ENCODE data around the gene MIEF2. TPM values are rescaled to one million over a fixed set of nuclear protein-coding genes. Genes with fewer than 3 reads are reported as not detected.
"Not testable (repeated sequence)": the region's sequence is repeated elsewhere in the genome, so short reads cannot be mapped to it uniquely, and the experiment has no call there.

MIEF2 gene
- 10 to 100 TPM; 13.8 to 18.3 TPM for total RNA-seq
- long read RNA-seq, transcript MIEF2-201 (4 exons, 3,364 nt) = major isoform, 22 of 38 reads
- long read RNA-seq, partial matches to known transcripts = 4 of 38 reads
- long read RNA-seq, other reads (novel, unspliced or antisense) = 11 of 38 reads

- ATAC-seq (peak; percentile 80), DNase-seq (peak; percentile 96)
- intact Hi-C loops (cut with DNase I, micrococcal nuclease) = no loop called here
Measured at GRCh38 chr17:18260332-18261145, at the start of gene MIEF2. Gene MIEF2, plus strand, starts transcription at chr17:18260662. Its CDS starts 2,059 bp downstream, at chr17:18262721.

- DNase-seq = no peak
- intact Hi-C loops (cut with DNase I, micrococcal nuclease) = no loop called here
- no peak for ATAC-seq
Measured at GRCh38 chr17:18213666-18214270, 46.7 kb upstream of the MIEF2 start.

GRCh38 chr17:18216906-18217305, 43.6 kb upstream of the MIEF2 start:
- ATAC-seq, DNase-seq: not testable (repeated sequence)
- intact Hi-C loops (cut with DNase I, micrococcal nuclease) = loop anchor here in 1 of 2 donors (5.0 kb wide), 1 partner anchor 75 kb away; no protein-coding TSS in a partner anchor

GRCh38 chr17:18217412-18218015, 42.9 kb upstream of the MIEF2 start:
- ATAC-seq = peak; percentile 93
- DNase-seq = peak; percentile 56 to 80
- intact Hi-C loops (cut with DNase I, micrococcal nuclease) = loop anchor here in 1 of 2 donors (5.0 kb wide), 1 partner anchor 75 kb away; no protein-coding TSS in a partner anchor

GRCh38 chr17:18218756-18219415, 41.6 kb upstream of the MIEF2 start:
- no peak for DNase-seq
- no peak for ATAC-seq
- intact Hi-C loops (cut with DNase I, micrococcal nuclease) = loop anchor here in 1 of 2 donors (5.0 kb wide), 1 partner anchor 77 kb away; no protein-coding TSS in a partner anchor

GRCh38 chr17:18224053-18224386, 36.4 kb upstream of the MIEF2 start:
- ATAC-seq = no peak
- peak in 1 of 2 donors; percentile 18 for DNase-seq
- intact Hi-C loops (cut with DNase I, micrococcal nuclease) = no loop called here

- DNase-seq = peak in 1 of 2 donors; percentile 22
- ATAC-seq = no peak
- intact Hi-C loops (cut with DNase I, micrococcal nuclease) = no loop called here
Measured at GRCh38 chr17:18224387-18225120, 35.9 kb upstream of the MIEF2 start.

- intact Hi-C loops (cut with DNase I, micrococcal nuclease) = no loop called here
- DNase-seq = peak; percentile 95 to 98
- ATAC-seq = peak; percentile 99
Measured at GRCh38 chr17:18225121-18225641, 35.3 kb upstream of the MIEF2 start, which contains the start of gene LLGL1. Gene LLGL1, plus strand, starts transcription at chr17:18225635. Its CDS starts 48 bp downstream, at chr17:18225683.

GRCh38 chr17:18225642-18226283, 34.7 kb upstream of the MIEF2 start:
- DNase-seq (no peak), ATAC-seq (peak; percentile 11)
- intact Hi-C loops (cut with DNase I, micrococcal nuclease) = no loop called here

GRCh38 chr17:18226284-18226945, 34.0 kb upstream of the MIEF2 start:
- ATAC-seq = no peak
- DNase-seq = peak in 1 of 2 donors; percentile 23
- intact Hi-C loops (cut with DNase I, micrococcal nuclease) = no loop called here

GRCh38 chr17:18227635-18228034, 32.8 kb upstream of the MIEF2 start:
- DNase-seq (no peak), ATAC-seq (no peak)
- intact Hi-C loops (cut with DNase I, micrococcal nuclease) = no loop called here

GRCh38 chr17:18228176-18228682, 32.2 kb upstream of the MIEF2 start:
- intact Hi-C loops (cut with DNase I, micrococcal nuclease) = no loop called here
- no peak for DNase-seq
- no peak for ATAC-seq

- intact Hi-C loops (cut with DNase I, micrococcal nuclease) = no loop called here
- DNase-seq (no peak), ATAC-seq (no peak)
Measured at GRCh38 chr17:18229254-18229653, 31.2 kb upstream of the MIEF2 start.

GRCh38 chr17:18229771-18230170, 30.7 kb upstream of the MIEF2 start:
- intact Hi-C loops (cut with DNase I, micrococcal nuclease) = no loop called here
- ATAC-seq (no peak), DNase-seq (no peak)

- DNase-seq (no peak), ATAC-seq (no peak)
- intact Hi-C loops (cut with DNase I, micrococcal nuclease) = no loop called here
Measured at GRCh38 chr17:18230288-18231141, 29.9 kb upstream of the MIEF2 start.

- ATAC-seq (no peak), DNase-seq (no peak)
- intact Hi-C loops (cut with DNase I, micrococcal nuclease) = no loop called here
Measured at GRCh38 chr17:18231164-18231563, 29.3 kb upstream of the MIEF2 start.

Data from left colon (tissue), 2 donors.